ENCODE results near the gene URB1.

DNA sequence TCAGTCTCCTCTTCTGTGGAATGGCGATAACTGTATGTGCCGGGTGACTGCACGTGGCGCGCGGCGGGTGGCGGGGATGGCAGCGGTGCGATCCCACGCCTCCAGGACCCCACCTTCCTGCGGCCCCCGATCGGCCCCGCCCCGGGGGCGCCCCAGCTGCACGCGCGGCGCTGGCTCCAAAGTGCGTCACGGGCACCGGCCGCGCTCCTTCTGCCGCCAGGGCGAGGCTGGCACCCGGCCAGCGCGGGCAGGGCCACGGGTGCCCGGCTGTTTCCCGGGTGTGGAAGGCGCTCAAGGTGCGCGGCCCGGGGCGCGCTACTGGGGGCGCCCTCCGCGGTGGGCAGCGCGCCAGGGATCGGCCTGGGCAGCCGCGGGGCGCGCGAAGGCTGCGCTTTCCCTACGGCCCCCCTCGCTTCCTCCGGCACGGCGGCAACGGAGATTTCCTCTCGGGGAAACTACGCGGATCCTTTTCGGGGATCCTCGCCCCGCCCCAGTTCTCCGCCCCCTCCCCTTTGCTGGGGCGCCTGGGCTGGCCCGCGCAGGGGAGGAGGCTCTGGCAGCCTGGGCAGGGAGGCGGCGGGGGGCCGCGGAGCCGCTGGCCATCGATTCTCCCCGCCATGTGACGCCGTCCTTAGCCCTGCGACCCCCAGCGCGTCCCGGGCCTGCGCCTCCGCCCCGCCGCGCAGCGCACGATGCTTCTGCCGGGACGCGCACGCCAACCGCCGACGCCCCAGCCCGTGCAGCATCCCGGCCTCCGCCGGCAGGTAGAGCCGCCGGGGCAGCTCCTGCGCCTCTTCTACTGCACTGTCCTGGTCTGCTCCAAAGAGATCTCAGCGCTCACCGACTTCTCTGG is 19.6 kb upstream of the URB1 start, which contains the start of gene EVA1C:
- TF ChIP-seq, protein P1, sequence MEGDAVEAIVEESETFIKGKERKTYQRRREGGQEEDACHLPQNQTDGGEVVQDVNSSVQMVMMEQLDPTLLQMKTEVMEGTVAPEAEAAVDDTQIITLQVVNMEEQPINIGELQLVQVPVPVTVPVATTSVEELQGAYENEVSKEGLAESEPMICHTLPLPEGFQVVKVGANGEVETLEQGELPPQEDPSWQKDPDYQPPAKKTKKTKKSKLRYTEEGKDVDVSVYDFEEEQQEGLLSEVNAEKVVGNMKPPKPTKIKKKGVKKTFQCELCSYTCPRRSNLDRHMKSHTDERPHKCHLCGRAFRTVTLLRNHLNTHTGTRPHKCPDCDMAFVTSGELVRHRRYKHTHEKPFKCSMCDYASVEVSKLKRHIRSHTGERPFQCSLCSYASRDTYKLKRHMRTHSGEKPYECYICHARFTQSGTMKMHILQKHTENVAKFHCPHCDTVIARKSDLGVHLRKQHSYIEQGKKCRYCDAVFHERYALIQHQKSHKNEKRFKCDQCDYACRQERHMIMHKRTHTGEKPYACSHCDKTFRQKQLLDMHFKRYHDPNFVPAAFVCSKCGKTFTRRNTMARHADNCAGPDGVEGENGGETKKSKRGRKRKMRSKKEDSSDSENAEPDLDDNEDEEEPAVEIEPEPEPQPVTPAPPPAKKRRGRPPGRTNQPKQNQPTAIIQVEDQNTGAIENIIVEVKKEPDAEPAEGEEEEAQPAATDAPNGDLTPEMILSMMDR (IDR thresholded peaks at IDR 0.05; ENCODE audit: low read length) = no peak
- TF ChIP-seq EZH2 (IDR thresholded peaks at IDR 0.05; ENCODE audit: borderline replicate concordance, low read length) = no peak
